SU-DHL-6 (cell line): ENCODE data around the gene RAD51B.

Experiments
- CTCF ChIP-seq: fragments of 200-600 bp; sonication (generic); IDR thresholded peaks from one replicate; pipeline ENCODE4 v1.5.1; 2017; ENCODE audit warnings: antibody characterized with exemption, mild to moderate bottlenecking, low read length, moderate library complexity; ENCODE audit not compliant: insufficient read depth, poor library complexity, severe bottlenecking
- EZH2phosphoT487 ChIP-seq: fragments of 200-600 bp; sonication (generic), shearing (Covaris generic); conservative IDR thresholded peaks from 2 replicates; pipeline ENCODE4 v1.6.1; 2018; ENCODE audit warnings: mild to moderate bottlenecking, antibody characterized with exemption, low read length, moderate library complexity, mixed read lengths

GRCh38 chr14:68593806-68594536 lies 774.4 kb downstream of the RAD51B start:
- TF ChIP-seq CTCF (no peak), EZH2phosphoT487 (no peak)
